Activated naive CD8-positive, alpha-beta T cell (primary cell): ENCODE measurements around the gene TLK1.
A peak's percentile ranks its signal among the peaks of the same experiment; 100 is the strongest.
"Not testable (repeated sequence)": the region's sequence is repeated elsewhere in the genome, so short reads cannot be mapped to it uniquely, and the experiment has no call there.

ENCODE experiments used
- H3K27ac Mint-ChIP-seq: one replicate; pipeline ENCODE4 v1.8.0; 2021; ENCODE audit warnings: mixed read lengths
- H3K27me3 Mint-ChIP-seq: one replicate; pipeline ENCODE4 v1.8.0; 2021; ENCODE audit warnings: mixed read lengths
- H3K36me3 Mint-ChIP-seq: one replicate; pipeline ENCODE4 v1.8.0; 2021; ENCODE audit warnings: mixed read lengths
- H3K4me1 Mint-ChIP-seq: one replicate; pipeline ENCODE4 v1.8.0; 2021; ENCODE audit warnings: low read depth, mixed read lengths
- H3K4me3 Mint-ChIP-seq: one replicate; pipeline ENCODE4 v1.8.0; 2021; ENCODE audit warnings: mild to moderate bottlenecking, mixed read lengths
- H3K9me3 Mint-ChIP-seq: one replicate; pipeline ENCODE4 v1.8.0; 2021; ENCODE audit warnings: low read depth, mixed read lengths

TLK1 gene

GRCh38 chr2:171088057-171088834 lies 72.4 kb downstream of the TLK1 start:
- Mint-ChIP-seq H3K4me1 (peaks cover 68% of the 10 kb centered on the region), H3K36me3 (peaks cover 8% of the 10 kb centered on the region), H3K4me3 (no peak overlapping the region), H3K27ac (peak overlapping the region; percentile 92), H3K9me3 (no peaks in the 10 kb centered on the region), H3K27me3 (no peaks in the 10 kb centered on the region)

GRCh38 chr2:171087547-171087946 lies 73.1 kb downstream of the TLK1 start:
- peak overlapping the region; percentile 84 for H3K4me3 Mint-ChIP-seq
- peaks cover 9% of the 10 kb centered on the region for H3K36me3 Mint-ChIP-seq
- peaks cover 65% of the 10 kb centered on the region for H3K4me1 Mint-ChIP-seq
- H3K27me3 Mint-ChIP-seq = no peaks in the 10 kb centered on the region
- H3K9me3 Mint-ChIP-seq = no peaks in the 10 kb centered on the region
- H3K27ac Mint-ChIP-seq = peak overlapping the region; percentile 92

GRCh38 chr2:171086352-171087290 lies 74.1 kb downstream of the TLK1 start:
- Mint-ChIP-seq H3K4me3 (peak overlapping the region; percentile 84), H3K36me3 (peaks cover 7% of the 10 kb centered on the region), H3K27me3 (no peaks in the 10 kb centered on the region), H3K9me3 (no peaks in the 10 kb centered on the region), H3K27ac (peak overlapping the region; percentile 92), H3K4me1 (peaks cover 68% of the 10 kb centered on the region)

- peak overlapping the region; percentile 72 for H3K4me3 Mint-ChIP-seq
- H3K27ac Mint-ChIP-seq = peak overlapping the region; percentile 89
- peaks cover 5% of the 10 kb centered on the region for H3K36me3 Mint-ChIP-seq
- no peaks in the 10 kb centered on the region for H3K9me3 Mint-ChIP-seq
- H3K27me3 Mint-ChIP-seq = no peaks in the 10 kb centered on the region
- peaks cover 74% of the 10 kb centered on the region for H3K4me1 Mint-ChIP-seq
These were observed 76.6 kb downstream of the TLK1 start for GRCh38 chr2:171084128-171084527.

GRCh38 chr2:171083451-171083850 lies 77.2 kb downstream of the TLK1 start:
- H3K4me1 Mint-ChIP-seq = peaks cover 75% of the 10 kb centered on the region
- peak overlapping the region; percentile 89 for H3K27ac Mint-ChIP-seq

GRCh38 chr2:171081649-171082111 lies 79.0 kb downstream of the TLK1 start:
- peak overlapping the region; percentile 27 for H3K4me3 Mint-ChIP-seq
- peaks cover 70% of the 10 kb centered on the region for H3K4me1 Mint-ChIP-seq
- peaks cover 3% of the 10 kb centered on the region for H3K9me3 Mint-ChIP-seq
- peaks cover 21% of the 10 kb centered on the region for H3K36me3 Mint-ChIP-seq
- peak overlapping the region; percentile 78 for H3K27ac Mint-ChIP-seq
- H3K27me3 Mint-ChIP-seq = no peaks in the 10 kb centered on the region

More at GRCh38 chr2:171083451-171083850, 77.2 kb downstream of the TLK1 start:
- Mint-ChIP-seq H3K36me3 (peaks cover 9% of the 10 kb centered on the region), H3K4me3 (peak overlapping the region; percentile 72), H3K9me3 (no peaks in the 10 kb centered on the region), H3K27me3 (no peaks in the 10 kb centered on the region)

GRCh38 chr2:171080607-171081006 lies 80.1 kb downstream of the TLK1 start:
- Mint-ChIP-seq H3K4me1 (peaks cover 69% of the 10 kb centered on the region), H3K36me3 (peaks cover 25% of the 10 kb centered on the region), H3K27ac (peak overlapping the region; percentile 16), H3K27me3 (no peaks in the 10 kb centered on the region), H3K9me3 (peaks cover 3% of the 10 kb centered on the region), H3K4me3 (no peak overlapping the region)

- not testable (repeated sequence) for H3K4me3 Mint-ChIP-seq, H3K27ac Mint-ChIP-seq, H3K27me3 Mint-ChIP-seq, H3K9me3 Mint-ChIP-seq
- H3K4me1 Mint-ChIP-seq = peaks cover 37% of the 10 kb centered on the region
- H3K36me3 Mint-ChIP-seq = peaks cover 25% of the 10 kb centered on the region
These were observed 84.3 kb downstream of the TLK1 start for GRCh38 chr2:171076422-171076821.

- Mint-ChIP-seq H3K27ac (no peak overlapping the region), H3K36me3 (peaks cover 24% of the 10 kb centered on the region), H3K9me3 (peaks cover under 1% of the 10 kb centered on the region), H3K4me3 (no peak overlapping the region), H3K4me1 (peaks cover 18% of the 10 kb centered on the region), H3K27me3 (no peaks in the 10 kb centered on the region)
These were observed 88.5 kb downstream of the TLK1 start for GRCh38 chr2:171072164-171072563.

- Mint-ChIP-seq H3K36me3 (peaks cover 15% of the 10 kb centered on the region), H3K27ac (no peak overlapping the region), H3K27me3 (no peaks in the 10 kb centered on the region), H3K4me1 (peaks cover 8% of the 10 kb centered on the region), H3K9me3 (no peaks in the 10 kb centered on the region), H3K4me3 (no peak overlapping the region)
These were observed 91.3 kb downstream of the TLK1 start for GRCh38 chr2:171069286-171069956.

GRCh38 chr2:171066110-171066509 lies 94.6 kb downstream of the TLK1 start:
- Mint-ChIP-seq H3K27ac (no peak overlapping the region), H3K4me1 (peaks cover 18% of the 10 kb centered on the region), H3K9me3 (no peaks in the 10 kb centered on the region), H3K27me3 (no peaks in the 10 kb centered on the region), H3K36me3 (peaks cover 16% of the 10 kb centered on the region), H3K4me3 (no peak overlapping the region)

GRCh38 chr2:171057575-171057974 lies 103.1 kb downstream of the TLK1 start:
- Mint-ChIP-seq H3K27me3 (no peaks in the 10 kb centered on the region), H3K4me3 (no peak overlapping the region), H3K9me3 (no peaks in the 10 kb centered on the region), H3K36me3 (peaks cover 21% of the 10 kb centered on the region), H3K4me1 (peaks cover 8% of the 10 kb centered on the region), H3K27ac (no peak overlapping the region)

GRCh38 chr2:171056307-171056706 lies 104.4 kb downstream of the TLK1 start:
- Mint-ChIP-seq H3K4me3 (no peak overlapping the region), H3K4me1 (peaks cover 4% of the 10 kb centered on the region), H3K27me3 (no peaks in the 10 kb centered on the region), H3K9me3 (no peaks in the 10 kb centered on the region), H3K36me3 (peaks cover 20% of the 10 kb centered on the region), H3K27ac (no peak overlapping the region)

- Mint-ChIP-seq H3K36me3 (peaks cover 28% of the 10 kb centered on the region), H3K4me3 (no peak overlapping the region), H3K27ac (no peak overlapping the region)
These were observed 111.0 kb downstream of the TLK1 start for GRCh38 chr2:171049691-171050090.

More at GRCh38 chr2:171049691-171050090, 111.0 kb downstream of the TLK1 start:
- Mint-ChIP-seq H3K27me3 (no peaks in the 10 kb centered on the region), H3K4me1 (peaks cover 3% of the 10 kb centered on the region), H3K9me3 (no peaks in the 10 kb centered on the region)
